ENCODE results near the gene HM13.
"Not testable (repeated sequence)": the region's sequence is repeated elsewhere in the genome, so short reads cannot be mapped to it uniquely, and the experiment has no call there.

DNA sequence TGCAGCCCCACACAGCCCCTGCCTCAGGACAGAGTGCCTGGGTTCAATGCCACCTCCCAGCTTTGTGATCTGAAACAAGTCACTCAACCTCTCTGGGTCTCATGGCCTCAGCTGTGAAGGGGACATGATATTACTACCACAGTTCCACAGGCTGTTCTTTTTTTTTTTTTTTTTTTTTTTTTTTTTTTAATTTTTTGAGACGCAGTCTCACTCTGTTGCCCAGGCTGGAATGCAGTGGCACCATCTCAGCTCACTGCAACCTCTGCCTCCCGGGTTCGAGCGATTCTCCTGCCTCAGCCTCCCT, 82.1 kb downstream of the HM13 start:
- TF ChIP-seq POLR2A (IDR thresholded peaks at IDR 0.05): not testable (repeated sequence)
- TF ChIP-seq, protein P1, sequence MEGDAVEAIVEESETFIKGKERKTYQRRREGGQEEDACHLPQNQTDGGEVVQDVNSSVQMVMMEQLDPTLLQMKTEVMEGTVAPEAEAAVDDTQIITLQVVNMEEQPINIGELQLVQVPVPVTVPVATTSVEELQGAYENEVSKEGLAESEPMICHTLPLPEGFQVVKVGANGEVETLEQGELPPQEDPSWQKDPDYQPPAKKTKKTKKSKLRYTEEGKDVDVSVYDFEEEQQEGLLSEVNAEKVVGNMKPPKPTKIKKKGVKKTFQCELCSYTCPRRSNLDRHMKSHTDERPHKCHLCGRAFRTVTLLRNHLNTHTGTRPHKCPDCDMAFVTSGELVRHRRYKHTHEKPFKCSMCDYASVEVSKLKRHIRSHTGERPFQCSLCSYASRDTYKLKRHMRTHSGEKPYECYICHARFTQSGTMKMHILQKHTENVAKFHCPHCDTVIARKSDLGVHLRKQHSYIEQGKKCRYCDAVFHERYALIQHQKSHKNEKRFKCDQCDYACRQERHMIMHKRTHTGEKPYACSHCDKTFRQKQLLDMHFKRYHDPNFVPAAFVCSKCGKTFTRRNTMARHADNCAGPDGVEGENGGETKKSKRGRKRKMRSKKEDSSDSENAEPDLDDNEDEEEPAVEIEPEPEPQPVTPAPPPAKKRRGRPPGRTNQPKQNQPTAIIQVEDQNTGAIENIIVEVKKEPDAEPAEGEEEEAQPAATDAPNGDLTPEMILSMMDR (IDR thresholded peaks at IDR 0.05): not testable (repeated sequence)
